COLO829 (cell line): Measurements from ENCODE around the gene ZDHHC16.
A peak's percentile ranks its signal among the peaks of the same experiment; 100 is the strongest.

Experiments
- DNase-seq: peaks from one replicate; pipeline ENCODE4 v3.0.0; 2012; ENCODE audit warnings: low spot score

ZDHHC16 gene

DNA sequence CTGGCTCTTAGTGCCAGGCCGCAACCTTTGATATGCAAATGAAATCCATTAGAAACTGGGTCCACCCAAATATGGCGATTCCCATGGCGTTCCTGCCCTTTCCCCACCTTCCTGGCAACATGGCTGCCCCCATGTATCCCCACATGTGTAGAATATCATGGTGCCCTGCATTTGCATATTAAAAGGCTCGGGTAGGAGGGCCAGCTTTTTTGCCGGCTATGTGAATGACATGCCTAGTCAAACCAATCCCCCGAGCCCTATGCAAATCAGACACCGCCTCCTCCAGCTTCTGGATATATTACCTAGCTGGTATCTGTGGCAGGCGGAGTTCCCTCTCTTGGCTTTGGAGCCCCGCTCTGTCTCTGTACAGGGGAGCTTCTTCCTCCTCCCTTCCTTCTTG lies 34.0 kb downstream of the ZDHHC16 start:
- DNase-seq, result no peak

- DNase-seq, result no peak
Measured at GRCh38 chr10:97481071-97481470, 35.1 kb downstream of the ZDHHC16 start.

- no peak for DNase-seq
Measured at GRCh38 chr10:97482381-97482780, 36.4 kb downstream of the ZDHHC16 start.

GRCh38 chr10:97483506-97483905 lies 37.5 kb downstream of the ZDHHC16 start:
- no peak for DNase-seq

GRCh38 chr10:97483921-97484320 lies 37.9 kb downstream of the ZDHHC16 start:
- no peak for DNase-seq

- no peak for DNase-seq
Measured at GRCh38 chr10:97485647-97486281, 39.8 kb downstream of the ZDHHC16 start.

GRCh38 chr10:97490592-97490991 lies 44.6 kb downstream of the ZDHHC16 start:
- DNase-seq, result no peak

- DNase-seq, result peak; percentile 86
Measured at GRCh38 chr10:97494151-97494550, 48.2 kb downstream of the ZDHHC16 start.

- DNase-seq, result no peak
Measured at GRCh38 chr10:97494863-97495506, 49.0 kb downstream of the ZDHHC16 start.

- DNase-seq, result peak; percentile 70
Measured at GRCh38 chr10:97497572-97498075, 51.6 kb downstream of the ZDHHC16 start.

GRCh38 chr10:97498076-97498840 lies 52.3 kb downstream of the ZDHHC16 start, which contains the start of gene MMS19:
TSS of gene MMS19 (minus strand) at chr10:97498422. CDS start at chr10:97498384, 38 bp downstream.
- DNase-seq, result peak; percentile 96

DNA sequence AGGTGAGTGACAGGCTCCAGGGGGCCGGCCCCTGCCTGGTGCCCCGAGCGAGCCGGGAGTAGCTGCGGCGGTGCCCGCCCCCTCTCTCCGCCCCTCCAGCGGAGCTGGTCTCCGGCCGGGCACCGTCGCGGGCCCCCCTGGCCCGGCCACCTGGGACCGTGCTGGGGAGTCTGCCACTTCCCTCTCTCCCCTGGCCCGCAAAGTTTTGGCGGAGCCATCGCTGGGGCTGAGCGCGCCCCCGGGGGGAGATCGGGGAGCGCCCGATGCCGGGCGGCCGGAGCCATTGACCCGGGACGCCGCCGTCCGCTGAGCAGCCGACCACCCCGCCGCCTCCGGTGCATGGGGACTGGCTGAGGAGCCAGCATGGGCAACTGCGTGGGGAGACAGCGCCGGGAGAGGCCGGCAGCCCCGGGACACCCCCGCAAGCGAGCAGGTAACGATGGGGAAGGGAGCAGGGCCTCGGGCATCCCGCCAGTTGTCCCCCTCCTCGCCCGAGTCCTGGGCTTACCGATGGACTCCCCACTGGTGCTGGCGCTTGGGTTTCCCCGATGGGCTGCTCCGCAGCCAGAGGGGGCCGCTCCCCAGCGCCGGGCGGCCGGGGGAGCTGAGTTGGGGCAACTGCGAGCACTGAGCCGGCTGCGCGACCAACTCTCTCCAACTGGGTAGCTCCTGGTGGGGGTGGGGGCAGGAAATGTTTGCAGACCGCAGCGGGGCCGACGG lies 53.0 kb downstream of the ZDHHC16 start, which contains the start of gene UBTD1:
Gene UBTD1, plus strand, starts transcription at position 84 of the 720 bp plus-strand sequence. Its CDS starts 280 bp downstream, at position 364.
- DNase-seq, result no peak

DNA sequence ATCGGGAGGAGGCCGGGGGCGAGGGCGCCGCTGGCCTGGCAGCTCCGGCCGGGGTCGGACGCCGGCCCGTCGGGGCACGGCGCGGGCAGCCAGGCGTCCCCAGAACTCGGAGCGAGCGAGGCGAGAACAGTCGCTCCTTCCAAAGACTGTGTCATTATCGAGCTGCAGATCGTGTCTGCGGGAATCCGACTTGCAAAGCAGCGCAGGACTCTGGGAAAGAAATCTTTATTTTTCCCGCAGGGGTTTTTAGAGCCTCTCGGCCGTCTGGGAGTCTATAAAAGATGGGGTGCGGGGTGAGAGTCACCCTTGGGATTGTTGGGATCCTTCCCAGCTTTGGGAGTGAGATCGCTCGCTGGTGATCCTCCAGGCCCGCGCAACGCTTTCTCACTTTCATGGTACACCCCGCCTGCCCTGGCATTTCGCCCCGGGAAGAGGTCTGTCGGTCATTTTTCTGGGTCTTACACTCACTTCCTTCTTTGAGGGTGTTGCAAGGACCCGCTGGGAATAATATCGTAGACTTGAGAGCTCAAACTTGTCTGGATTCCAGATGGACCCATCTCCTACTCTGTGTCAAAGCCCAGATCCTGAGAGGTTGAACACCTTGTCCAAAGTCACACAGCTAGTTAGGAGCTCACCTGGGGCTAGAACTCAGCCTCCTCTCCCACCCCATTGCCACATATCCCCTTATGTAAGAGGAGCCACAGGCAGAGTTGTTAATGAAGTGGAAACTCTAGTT lies 53.8 kb downstream of the ZDHHC16 start:
- DNase-seq, result no peak

GRCh38 chr10:97500297-97500575 lies 54.3 kb downstream of the ZDHHC16 start:
- no peak for DNase-seq

DNA sequence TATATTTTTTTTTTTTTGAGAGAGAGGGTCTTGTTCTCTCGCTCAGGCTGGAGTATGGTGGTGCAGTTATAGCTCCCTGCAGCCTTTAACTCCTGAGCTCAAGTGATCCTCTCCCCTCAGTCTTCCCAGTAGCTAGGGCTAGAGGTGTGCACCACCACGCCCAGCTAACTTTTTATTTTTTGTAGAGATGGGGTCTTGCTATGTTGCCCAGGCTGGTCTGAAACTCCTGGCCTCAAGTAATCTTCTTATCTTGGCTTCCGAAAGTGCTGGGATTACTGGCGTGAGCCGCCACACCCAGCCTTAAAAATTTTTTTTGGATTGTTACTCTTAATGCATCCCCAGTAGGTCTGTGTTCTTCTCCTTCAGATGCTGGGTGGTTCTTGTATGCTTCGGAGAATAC lies 56.9 kb downstream of the ZDHHC16 start:
- no peak for DNase-seq

- no peak for DNase-seq
Measured at GRCh38 chr10:97503406-97503805, 57.4 kb downstream of the ZDHHC16 start.

GRCh38 chr10:97505152-97505551 lies 59.2 kb downstream of the ZDHHC16 start:
- DNase-seq, result no peak

- no peak for DNase-seq
Measured at GRCh38 chr10:97506199-97506991, 60.4 kb downstream of the ZDHHC16 start.
